Vagina (tissue), 2 donors: ENCODE measurements around the gene SSBP4. TPM values are rescaled to one million over a fixed set of nuclear protein-coding genes. Genes with fewer than 3 reads are reported as not detected.

ENCODE experiments used
- DNase-seq, 2 donors: peaks; one replicate each; pipeline ENCODE4 v3.0.0-alpha.2; 2017; ENCODE audit errors: extremely low spot score in 2 of 2
- H3K27ac ChIP-seq: fragments of 200-600 bp; sonication (generic); one replicate; pipeline ENCODE4 v1.5.1; 2019
- H3K27me3 ChIP-seq: fragments of 200-600 bp; sonication (generic); one replicate; pipeline ENCODE4 v1.5.1; 2019
- H3K36me3 ChIP-seq, 2 donors: fragments of 200-600 bp; sonication (generic); one replicate each; pipeline ENCODE4 v1.5.1; 2017 to 2019
- H3K4me1 ChIP-seq: fragments of 200-600 bp; sonication (generic); one replicate; pipeline ENCODE4 v1.5.1; 2019
- H3K4me3 ChIP-seq, 2 donors: fragments of 200-600 bp; sonication (generic); 1 replicate in 1 of 2; 2 replicates in 1 of 2; pipeline ENCODE4 v1.5.1; 2016 to 2019
- H3K9me3 ChIP-seq: fragments of 200-600 bp; sonication (generic); one replicate; pipeline ENCODE4 v1.5.1; 2019
- POLR2A ChIP-seq, 2 donors: fragments of 450-650 bp; IDR thresholded peaks; one replicate each; pipeline ENCODE4 v1.6.1; 2017; ENCODE audit warnings: antibody characterized with exemption in 2 of 2, mild to moderate bottlenecking in 2 of 2, moderate library complexity in 2 of 2
- POLR2AphosphoS5 ChIP-seq, 2 donors: sonication (generic); formaldehyde crosslinking; IDR thresholded peaks; one replicate each; pipeline ENCODE4 v1.9.0; 2017; ENCODE audit warnings: antibody characterized with exemption in 2 of 2, mild to moderate bottlenecking in 2 of 2, low read depth in 1 of 2; ENCODE audit not compliant: insufficient read depth in 1 of 2
- intact Hi-C: fragments of 100-400 bp; cut with DNase I; formaldehyde crosslinking; loops from one replicate; pipeline ENCODE4 v1.15.1; 2023
- total RNA-seq: library from RNA; depleted of rRNA; stranded (reverse); fragments of >200 nt; gene quantifications from one replicate; pipeline ENCODE4 v1.2.3, GENCODE V29; 2016
- TF ChIP-seq, protein P1 (sequence below), 3 experiments: fragments of 450-650 bp in 2 of 3; fragments of 200-600 bp in 1 of 3; sonication (generic) in 1 of 3; IDR thresholded peaks; one replicate each; pipeline ENCODE4 v1.5.1; 2017 to 2019; ENCODE audit warnings: antibody characterized with exemption in 3 of 3, mild to moderate bottlenecking in 2 of 3, moderate library complexity in 2 of 3

Gene SSBP4
- total RNA-seq, 1 donor from 2014 or later, result 72.7 TPM

GRCh38 chr19:18437491-18438330, 18.5 kb downstream of the SSBP4 start, which contains the start of gene ISYNA1:
Gene ISYNA1, minus strand, starts transcription at chr19:18438133. Its CDS starts 154 bp downstream, at chr19:18437979.
- DNase-seq, result no peak
- H3K27ac ChIP-seq, result peak within 1 kb of the TSS; percentile 78
- H3K27me3 ChIP-seq, result no peaks in the 10 kb centered on the region
- peak within 1 kb of the TSS; percentile 66 for H3K4me3 ChIP-seq
- H3K9me3 ChIP-seq, result no peaks in the 10 kb centered on the region
- intact Hi-C loops, result no loop called here
- TF ChIP-seq POLR2AphosphoS5 (IDR thresholded peaks at IDR 0.05; ENCODE audit: insufficient read depth in 1 of 2, low read depth in 1 of 2), result peak in 1 of 2 donors; percentile 55
- TF ChIP-seq, protein P1, sequence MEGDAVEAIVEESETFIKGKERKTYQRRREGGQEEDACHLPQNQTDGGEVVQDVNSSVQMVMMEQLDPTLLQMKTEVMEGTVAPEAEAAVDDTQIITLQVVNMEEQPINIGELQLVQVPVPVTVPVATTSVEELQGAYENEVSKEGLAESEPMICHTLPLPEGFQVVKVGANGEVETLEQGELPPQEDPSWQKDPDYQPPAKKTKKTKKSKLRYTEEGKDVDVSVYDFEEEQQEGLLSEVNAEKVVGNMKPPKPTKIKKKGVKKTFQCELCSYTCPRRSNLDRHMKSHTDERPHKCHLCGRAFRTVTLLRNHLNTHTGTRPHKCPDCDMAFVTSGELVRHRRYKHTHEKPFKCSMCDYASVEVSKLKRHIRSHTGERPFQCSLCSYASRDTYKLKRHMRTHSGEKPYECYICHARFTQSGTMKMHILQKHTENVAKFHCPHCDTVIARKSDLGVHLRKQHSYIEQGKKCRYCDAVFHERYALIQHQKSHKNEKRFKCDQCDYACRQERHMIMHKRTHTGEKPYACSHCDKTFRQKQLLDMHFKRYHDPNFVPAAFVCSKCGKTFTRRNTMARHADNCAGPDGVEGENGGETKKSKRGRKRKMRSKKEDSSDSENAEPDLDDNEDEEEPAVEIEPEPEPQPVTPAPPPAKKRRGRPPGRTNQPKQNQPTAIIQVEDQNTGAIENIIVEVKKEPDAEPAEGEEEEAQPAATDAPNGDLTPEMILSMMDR (IDR thresholded peaks at IDR 0.05), result no peak
- peak in 1 of 2 donors; percentile 7 for TF ChIP-seq POLR2A (IDR thresholded peaks at IDR 0.05)
- peaks cover 56% of the 10 kb centered on the region for H3K4me1 ChIP-seq
- H3K36me3 ChIP-seq, result no peaks in the 10 kb centered on the region

DNA sequence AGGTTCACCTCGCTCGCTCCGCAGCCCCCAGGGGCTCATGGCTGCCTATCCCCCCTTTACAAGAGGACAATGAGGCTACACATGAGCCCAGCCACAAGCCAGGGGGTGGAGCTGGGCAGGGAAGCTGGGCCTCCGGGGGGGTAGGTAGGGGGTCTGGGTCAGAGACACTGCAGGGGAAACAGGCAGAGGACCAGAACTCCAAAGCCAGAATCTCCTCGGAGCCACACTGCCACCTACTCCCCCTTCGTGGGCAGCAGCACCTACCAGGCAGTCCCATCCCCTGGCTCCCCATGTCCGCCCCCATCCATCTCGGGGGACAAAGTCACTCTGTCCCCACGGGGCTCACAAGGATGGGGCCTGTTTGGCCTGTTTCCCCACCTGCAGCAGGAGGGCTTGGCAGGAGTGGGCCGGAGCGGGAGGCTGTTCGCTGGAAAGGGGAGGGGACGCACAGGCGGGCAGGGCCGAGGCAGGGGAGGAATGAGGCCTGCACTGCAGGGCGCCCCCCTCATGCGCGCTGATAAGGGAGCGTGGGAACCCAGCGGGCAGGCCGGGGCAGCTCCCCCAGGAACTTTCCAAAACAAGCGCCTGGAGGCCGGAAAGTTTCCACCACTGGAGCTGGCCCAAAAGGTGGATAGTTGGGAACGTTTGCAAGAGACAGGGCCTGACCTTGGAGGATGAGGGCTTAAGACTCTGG, 19.3 kb downstream of the SSBP4 start:
- Histone ChIP-seq H3K27me3 (no peaks in the 10 kb centered on the region), H3K27ac (peak overlapping the region; percentile 78), H3K9me3 (no peaks in the 10 kb centered on the region), H3K4me1 (peaks cover 49% of the 10 kb centered on the region), H3K4me3 (peak overlapping the region; percentile 66), H3K36me3 (no peaks in the 10 kb centered on the region)
- TF ChIP-seq POLR2A (IDR thresholded peaks at IDR 0.05) (no peak), POLR2AphosphoS5 (IDR thresholded peaks at IDR 0.05; ENCODE audit: insufficient read depth in 1 of 2, low read depth in 1 of 2) (peak in 1 of 2 donors; percentile 47)
- TF ChIP-seq, protein P1 (IDR thresholded peaks at IDR 0.05), result no peak
- no peak for DNase-seq
- intact Hi-C loops, result no loop called here

DNA sequence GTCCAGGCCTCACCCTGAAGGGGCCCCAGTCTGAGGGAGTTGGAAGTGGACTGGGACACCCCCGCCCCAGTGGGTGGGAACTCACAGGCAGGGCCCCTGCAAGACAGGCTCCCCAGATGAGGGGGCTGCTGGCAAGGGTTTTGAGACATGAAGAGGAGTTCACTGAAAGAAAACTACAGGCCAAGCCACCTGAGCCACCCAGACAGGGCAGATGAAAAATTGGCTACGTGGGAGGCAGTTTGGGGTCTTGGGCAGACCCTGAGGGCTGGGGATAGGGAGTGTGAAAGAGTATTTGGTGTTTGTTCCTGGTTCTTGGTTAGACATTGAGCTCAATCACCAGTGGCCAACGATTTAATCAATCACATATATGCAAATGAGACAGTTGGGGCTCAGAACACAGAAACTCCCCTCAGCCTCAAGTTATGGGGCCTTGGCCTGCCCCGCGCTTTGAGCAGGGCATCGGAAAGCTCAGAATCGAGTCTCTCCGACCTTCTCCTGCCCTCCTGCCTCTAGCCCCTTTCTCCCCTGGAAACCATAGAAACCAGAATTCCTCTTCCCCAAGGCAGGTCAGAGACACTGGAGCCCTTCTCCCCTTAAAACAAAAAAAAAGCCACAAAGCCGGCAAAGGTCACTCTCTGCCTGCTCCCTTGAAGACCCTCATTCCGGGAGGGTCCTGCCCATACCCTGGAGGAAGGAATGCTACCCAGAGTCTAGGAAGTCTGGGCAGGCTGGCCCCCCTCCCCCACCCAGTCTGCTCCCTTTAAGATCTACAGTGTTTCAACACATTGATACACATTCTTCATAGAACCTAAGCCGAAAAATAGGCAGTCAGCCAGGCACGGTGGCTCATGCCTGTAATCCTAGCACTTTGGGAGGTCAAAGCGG, 20.1 kb downstream of the SSBP4 start:
- Histone ChIP-seq H3K36me3 (peaks cover 0 to 8% of the 10 kb centered on the region in 2 donors), H3K4me3 (no peak overlapping the region), H3K27ac (peak overlapping the region; percentile 78), H3K4me1 (peaks cover 43% of the 10 kb centered on the region), H3K9me3 (no peaks in the 10 kb centered on the region), H3K27me3 (no peaks in the 10 kb centered on the region)
- no peak for TF ChIP-seq POLR2A (IDR thresholded peaks at IDR 0.05)
- TF ChIP-seq, protein P1 (IDR thresholded peaks at IDR 0.05), result no peak
- no peak for TF ChIP-seq POLR2AphosphoS5 (IDR thresholded peaks at IDR 0.05; ENCODE audit: insufficient read depth in 1 of 2, low read depth in 1 of 2)
- intact Hi-C loops, result no loop called here
- DNase-seq, result no peak

DNA sequence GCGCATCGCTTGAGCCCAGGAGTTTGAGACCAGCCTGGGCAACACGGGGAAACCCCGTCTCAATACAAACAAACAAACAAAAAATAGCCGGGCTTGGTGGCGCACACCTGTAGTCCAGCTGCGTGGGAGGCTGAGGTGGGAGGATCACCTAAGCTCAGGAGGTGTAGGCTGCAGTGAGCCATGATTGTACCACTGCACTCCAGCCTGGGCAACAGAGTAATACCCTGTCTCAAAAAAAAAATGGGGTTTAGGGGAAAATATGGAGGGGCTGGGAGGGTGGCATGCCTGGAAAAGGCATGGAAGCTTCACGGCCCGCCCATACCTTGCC, 20.7 kb downstream of the SSBP4 start:
- Histone ChIP-seq H3K9me3 (no peaks in the 10 kb centered on the region), H3K4me3 (no peak overlapping the region), H3K36me3 (peaks cover 0 to 14% of the 10 kb centered on the region in 2 donors), H3K27ac (peak overlapping the region; percentile 78), H3K27me3 (no peaks in the 10 kb centered on the region), H3K4me1 (peaks cover 37% of the 10 kb centered on the region)
- intact Hi-C loops, result loop anchor here (10.0 kb wide), 1 partner anchor 235 kb away; no protein-coding TSS in a partner anchor
- TF ChIP-seq, protein P1 (IDR thresholded peaks at IDR 0.05), result no peak
- TF ChIP-seq POLR2A (IDR thresholded peaks at IDR 0.05) (no peak), POLR2AphosphoS5 (IDR thresholded peaks at IDR 0.05; ENCODE audit: insufficient read depth in 1 of 2, low read depth in 1 of 2) (no peak)
- no peak for DNase-seq
